Activated CD4-positive, alpha-beta T cell treated with anti-CD3 and anti-CD28 coated beads for 48 hours (primary cell): ENCODE measurements around the gene MYO9A.

Experiments used
- DNase-seq: peaks from one replicate; pipeline ENCODE4 v3.0.0-alpha.2; 2020

The MYO9A gene

GRCh38 chr15:71804695-71805470 is 313.1 kb downstream of the MYO9A start:
- DNase-seq: no peak

- DNase-seq: no peak
Observed at GRCh38 chr15:71804226-71804625, 313.7 kb downstream of the MYO9A start.

- DNase-seq: peak; percentile 65
Observed at GRCh38 chr15:71802770-71803169, 315.2 kb downstream of the MYO9A start.

- no peak for DNase-seq
Observed at GRCh38 chr15:71801935-71802655, 315.9 kb downstream of the MYO9A start.

- DNase-seq: peak; percentile 41
Observed at GRCh38 chr15:71800835-71801745, 316.9 kb downstream of the MYO9A start.

GRCh38 chr15:71800190-71800589 is 317.8 kb downstream of the MYO9A start:
- no peak for DNase-seq

GRCh38 chr15:71798641-71799040 is 319.3 kb downstream of the MYO9A start:
- DNase-seq: no peak

GRCh38 chr15:71792521-71792920 is 325.4 kb downstream of the MYO9A start:
- no peak for DNase-seq

- no peak for DNase-seq
Observed at GRCh38 chr15:71791975-71792374, 326.0 kb downstream of the MYO9A start.

- no peak for DNase-seq
Observed at GRCh38 chr15:71790081-71790480, 327.9 kb downstream of the MYO9A start.

- no peak for DNase-seq
Observed at GRCh38 chr15:71789616-71790015, 328.3 kb downstream of the MYO9A start.

GRCh38 chr15:71788646-71789579 is 329.0 kb downstream of the MYO9A start:
- no peak for DNase-seq

- no peak for DNase-seq
Observed at GRCh38 chr15:71786673-71787072, 331.3 kb downstream of the MYO9A start.

- DNase-seq: no peak
Observed at GRCh38 chr15:71785996-71786395, 332.0 kb downstream of the MYO9A start.

GRCh38 chr15:71784719-71785118 is 333.2 kb downstream of the MYO9A start:
- DNase-seq: peak; percentile 24

- no peak for DNase-seq
Observed at GRCh38 chr15:71782422-71783165, 335.4 kb downstream of the MYO9A start.

GRCh38 chr15:71781965-71782265 is 336.0 kb downstream of the MYO9A start:
- DNase-seq: no peak

GRCh38 chr15:71781179-71781964 is 336.6 kb downstream of the MYO9A start:
- no peak for DNase-seq

- DNase-seq: peak; percentile 37
Observed at GRCh38 chr15:71780115-71780976, 337.6 kb downstream of the MYO9A start.
